OCI-LY1 (cell line): ENCODE results near the gene SAC3D1.

ENCODE experiments used
- EZH2 ChIP-seq: fragments of 200-600 bp; sonication (generic), shearing (Covaris generic); IDR thresholded peaks from 2 replicates; pipeline ENCODE4 v1.8.0; 2017; ENCODE audit warnings: borderline replicate concordance, mixed run types, mild to moderate bottlenecking, antibody characterized with exemption, low read length, moderate library complexity, mixed read lengths
- TF ChIP-seq, protein P1 (sequence below): fragments of 200-600 bp; sonication (generic), shearing (Covaris generic); IDR thresholded peaks from 2 replicates; pipeline ENCODE4 v1.5.1; 2017; ENCODE audit warnings: mild to moderate bottlenecking, antibody characterized with exemption, low read length, moderate library complexity, mixed read lengths

DNA sequence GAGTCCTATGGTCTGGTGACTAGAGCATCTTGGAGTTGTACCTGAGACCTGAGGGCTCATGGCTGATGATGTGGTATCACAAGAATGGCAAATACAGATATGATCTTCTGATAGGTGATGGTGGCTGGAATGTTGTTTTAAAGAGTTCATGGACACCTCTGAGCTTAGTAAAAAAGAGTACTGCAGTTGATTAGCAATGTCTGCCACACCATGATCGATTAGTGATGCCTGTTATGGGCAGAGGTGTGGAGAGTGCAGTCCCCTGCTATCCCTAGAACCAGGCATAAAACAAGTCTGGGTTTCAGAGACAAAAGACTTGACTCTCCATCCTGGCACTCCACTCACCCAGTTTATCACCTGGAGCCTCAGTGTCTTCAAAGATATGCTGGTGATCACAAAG lies 42.9 kb upstream of the SAC3D1 start:
- TF ChIP-seq, protein P1, sequence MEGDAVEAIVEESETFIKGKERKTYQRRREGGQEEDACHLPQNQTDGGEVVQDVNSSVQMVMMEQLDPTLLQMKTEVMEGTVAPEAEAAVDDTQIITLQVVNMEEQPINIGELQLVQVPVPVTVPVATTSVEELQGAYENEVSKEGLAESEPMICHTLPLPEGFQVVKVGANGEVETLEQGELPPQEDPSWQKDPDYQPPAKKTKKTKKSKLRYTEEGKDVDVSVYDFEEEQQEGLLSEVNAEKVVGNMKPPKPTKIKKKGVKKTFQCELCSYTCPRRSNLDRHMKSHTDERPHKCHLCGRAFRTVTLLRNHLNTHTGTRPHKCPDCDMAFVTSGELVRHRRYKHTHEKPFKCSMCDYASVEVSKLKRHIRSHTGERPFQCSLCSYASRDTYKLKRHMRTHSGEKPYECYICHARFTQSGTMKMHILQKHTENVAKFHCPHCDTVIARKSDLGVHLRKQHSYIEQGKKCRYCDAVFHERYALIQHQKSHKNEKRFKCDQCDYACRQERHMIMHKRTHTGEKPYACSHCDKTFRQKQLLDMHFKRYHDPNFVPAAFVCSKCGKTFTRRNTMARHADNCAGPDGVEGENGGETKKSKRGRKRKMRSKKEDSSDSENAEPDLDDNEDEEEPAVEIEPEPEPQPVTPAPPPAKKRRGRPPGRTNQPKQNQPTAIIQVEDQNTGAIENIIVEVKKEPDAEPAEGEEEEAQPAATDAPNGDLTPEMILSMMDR: no peak
- TF ChIP-seq EZH2: no peak
